CD14-positive monocyte (primary cell): ENCODE results near the gene C2. TPM values are rescaled to one million over a fixed set of nuclear protein-coding genes. Genes with fewer than 3 reads are reported as not detected.
"Not testable (repeated sequence)": the region's sequence is repeated elsewhere in the genome, so short reads cannot be mapped to it uniquely, and the experiment has no call there.

Source experiments
- DNase-seq, 3 donors: peaks; one replicate each; pipeline ENCODE4 v3.0.0-alpha.2; 2011 to 2022
- H2AFZ ChIP-seq: 2 replicates; pipeline ENCODE4 v1.6.0; 2012; ENCODE audit warnings: mild to moderate bottlenecking, low read depth, low read length, inconsistent platforms; ENCODE audit not compliant: insufficient read depth, poor library complexity, severe bottlenecking
- H3K27ac ChIP-seq, 2 donors: 1 replicate in 1 of 2; 2 replicates in 1 of 2; pipeline ENCODE4 v1.5.1; 2012 to 2013; ENCODE audit warnings: low read length in 2 of 2, control low read depth in 1 of 2, inconsistent platforms in 1 of 2, low read depth in 1 of 2, mild to moderate bottlenecking in 1 of 2
- H3K27me3 ChIP-seq, 2 donors: one replicate each; pipeline versions ENCODE4 v1.6.0 to v1.6.1; 2011 to 2013; ENCODE audit warnings: low read length in 2 of 2; ENCODE audit not compliant: control insufficient read depth in 2 of 2, insufficient read depth in 2 of 2
- H3K36me3 ChIP-seq, 2 donors: replicated peaks in 1 of 2; 1 replicate in 1 of 2; 2 replicates in 1 of 2; pipeline versions ENCODE4 v1.5.1 to v1.6.1; 2012 to 2013; ENCODE audit warnings: low read length in 2 of 2, control low read depth in 1 of 2, inconsistent platforms in 1 of 2, mild to moderate bottlenecking in 1 of 2; ENCODE audit not compliant: insufficient read depth in 2 of 2, control insufficient read depth in 1 of 2
- H3K4me1 ChIP-seq, 2 donors: 1 replicate in 1 of 2; 2 replicates in 1 of 2; pipeline versions ENCODE4 v1.5.1 to v1.6.1; 2012 to 2013; ENCODE audit warnings: low read length in 2 of 2, control low read depth in 1 of 2, inconsistent platforms in 1 of 2, mild to moderate bottlenecking in 1 of 2, moderate library complexity in 1 of 2; ENCODE audit not compliant: insufficient read depth in 2 of 2, control insufficient read depth in 1 of 2
- H3K4me2 ChIP-seq: replicated peaks from 2 replicates; pipeline ENCODE3; 2012; ENCODE audit warnings: low read length, moderate library complexity, mild to moderate bottlenecking; ENCODE audit not compliant: poor library complexity, severe bottlenecking; ENCODE audit errors: extremely low read depth
- H3K4me3 ChIP-seq, 3 experiments: fragments of 200-600 bp in 1 of 3; sonication (generic) in 1 of 3; replicated peaks in 1 of 3; 1 replicate in 2 of 3; 2 replicates in 1 of 3; pipeline ENCODE4 v1.5.1; 2011 to 2013; ENCODE audit warnings: low read length in 3 of 3, mild to moderate bottlenecking in 3 of 3, control low read depth in 2 of 3, low read depth in 2 of 3, inconsistent platforms in 1 of 3, moderate library complexity in 1 of 3
- H3K79me2 ChIP-seq: 2 replicates; pipeline ENCODE4 v1.6.0; 2012; ENCODE audit warnings: mild to moderate bottlenecking, control low read depth, inconsistent platforms, low read length, moderate library complexity; ENCODE audit not compliant: insufficient read depth
- H3K9ac ChIP-seq: 2 replicates; pipeline ENCODE4 v1.6.0; 2017; ENCODE audit warnings: low read length, mild to moderate bottlenecking; ENCODE audit not compliant: insufficient read depth, poor library complexity, severe bottlenecking
- H3K9me3 ChIP-seq, 2 donors: replicated peaks in 1 of 2; 1 replicate in 1 of 2; 2 replicates in 1 of 2; pipeline versions ENCODE4 v1.5.1 to v1.6.1; 2012 to 2013; ENCODE audit warnings: low read length in 2 of 2, control low read depth in 1 of 2; ENCODE audit not compliant: control insufficient read depth in 1 of 2, insufficient read depth in 1 of 2
- H4K20me1 ChIP-seq: 2 replicates; pipeline ENCODE4 v1.6.0; 2012; ENCODE audit warnings: mild to moderate bottlenecking, low read length, control low read depth, moderate library complexity; ENCODE audit not compliant: insufficient read depth
- H3K27ac Mint-ChIP-seq, 7 donors: one replicate each; pipeline ENCODE4 v1.8.0; 2020; ENCODE audit warnings: mild to moderate bottlenecking in 7 of 7, mixed read lengths in 7 of 7, moderate library complexity in 6 of 7, inconsistent platforms in 2 of 7
- H3K27me3 Mint-ChIP-seq, 3 donors: one replicate each; pipeline ENCODE4 v1.8.0; 2021 to 2022; ENCODE audit warnings: low read depth in 3 of 3, mild to moderate bottlenecking in 3 of 3, mixed read lengths in 3 of 3, moderate library complexity in 3 of 3, inconsistent platforms in 1 of 3
- H3K36me3 Mint-ChIP-seq, 2 donors: one replicate each; pipeline ENCODE4 v1.8.0; 2020; ENCODE audit warnings: mixed read lengths in 2 of 2, inconsistent platforms in 1 of 2, mild to moderate bottlenecking in 1 of 2
- H3K4me1 Mint-ChIP-seq: one replicate; pipeline ENCODE4 v1.8.0; 2020; ENCODE audit warnings: mild to moderate bottlenecking, mixed read lengths
- H3K4me3 Mint-ChIP-seq, 2 donors: one replicate each; pipeline ENCODE4 v1.8.0; 2020; ENCODE audit warnings: mild to moderate bottlenecking in 2 of 2, mixed read lengths in 2 of 2, moderate library complexity in 1 of 2
- H3K9me3 Mint-ChIP-seq, 7 donors: one replicate each; pipeline ENCODE4 v1.8.0; 2020 to 2022; ENCODE audit warnings: mixed read lengths in 7 of 7, mild to moderate bottlenecking in 6 of 7, moderate library complexity in 6 of 7, inconsistent platforms in 2 of 7
- WGBS: methylation state at CpG from one replicate; pipeline ENCODE4 v1.1.5; 2013; ENCODE audit warnings: missing lambda C conversion rate; ENCODE audit not compliant: insufficient coverage; 5-methylcytosine and 5-hydroxymethylcytosine counted together
- intact Hi-C, 2 donors: fragments of 100-400 bp; cut with micrococcal nuclease; formaldehyde crosslinking; loops; one replicate each; pipeline versions ENCODE4 v1.15.0 to v1.15.1; 2023
- polyA plus RNA-seq, 3 donors: library from polyadenylated mRNA; depleted of rRNA in 1 of 3; unstranded in 2 of 3; stranded (reverse) in 1 of 3; fragments of 300-500 nt in 2 of 3; fragments of >200 nt in 1 of 3; fragmentation: Illumina TruSeq in 2 of 3; gene quantifications; 1 replicate in 2 of 3; 2 replicates in 1 of 3; pipeline ENCODE4 v1.2.3, GENCODE V29; 2012 to 2021
- TF ChIP-seq, protein P1 (sequence below): fragments of 200-600 bp; IDR thresholded peaks from one replicate; pipeline ENCODE4 v1.8.0; 2022; ENCODE audit warnings: antibody characterized with exemption, mild to moderate bottlenecking

The C2 gene
- polyA plus RNA-seq, 3 donors, result 5.4 to 7.2 (median 6.5) TPM

DNA sequence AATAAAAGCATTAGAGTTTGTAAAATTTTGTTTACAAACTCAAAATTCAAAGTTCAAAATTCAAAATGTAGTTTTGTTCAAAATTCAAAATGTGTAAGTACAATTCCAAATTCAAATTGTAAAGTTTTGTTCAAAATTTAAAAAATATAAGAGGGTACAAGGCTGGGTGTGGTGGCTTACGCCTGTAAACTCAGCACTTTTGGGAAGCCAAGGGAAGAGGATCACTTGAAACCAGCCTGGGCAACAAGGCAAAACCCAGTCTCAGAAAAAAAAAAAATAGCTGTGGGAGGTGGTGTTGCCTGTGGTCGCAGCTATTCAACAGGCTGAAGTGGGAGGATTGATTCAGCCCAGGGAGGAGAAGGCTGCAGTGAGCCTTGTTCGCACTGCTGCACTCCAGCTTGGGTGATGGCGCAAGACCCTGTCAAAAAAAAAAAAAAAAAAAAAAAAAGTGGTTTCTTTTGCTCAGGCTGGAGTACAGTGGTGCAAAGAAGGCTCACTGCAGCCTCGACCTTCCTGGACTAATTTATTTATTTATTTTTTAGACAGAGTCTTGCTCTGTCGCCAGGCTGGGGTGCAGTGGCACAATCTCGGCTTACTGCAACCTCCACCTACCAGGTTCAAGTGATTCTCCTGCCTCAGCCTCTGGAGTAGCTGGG, 20.2 kb upstream of the C2 start:
- Mint-ChIP-seq H3K36me3 (peaks cover 0 to 3% of the 10 kb centered on the region in 2 donors), H3K9me3 (peaks cover 0 to 2% (median 0%) of the 10 kb centered on the region in 7 donors), H3K4me1 (peaks cover 24% of the 10 kb centered on the region), H3K27me3 (peaks cover 8 to 29% (median 15%) of the 10 kb centered on the region in 3 donors), H3K4me3 (peak overlapping the region in 1 of 2 donors; percentile 67), H3K27ac (no peak overlapping the region)
- no peaks in the 10 kb centered on the region for H4K20me1 ChIP-seq
- no peaks in the 10 kb centered on the region for H3K9me3 ChIP-seq
- DNase-seq, result no peak
- 17% methylated on average over 4 of the region's 7 CpGs for WGBS
- peak overlapping the region; percentile 14 for H3K4me2 ChIP-seq
- H2AFZ ChIP-seq, result no peak overlapping the region
- intact Hi-C loops, result loop anchor here in 1 of 2 donors (5.0 kb wide), 1 partner anchor 35 kb away; no protein-coding TSS in a partner anchor
- H3K27ac ChIP-seq, result no peak overlapping the region
- H3K79me2 ChIP-seq, result no peaks in the 10 kb centered on the region
- peaks cover 15 to 17% of the 10 kb centered on the region in 2 donors for H3K4me1 ChIP-seq
- no peaks in the 10 kb centered on the region for H3K36me3 ChIP-seq
- TF ChIP-seq, protein P1, sequence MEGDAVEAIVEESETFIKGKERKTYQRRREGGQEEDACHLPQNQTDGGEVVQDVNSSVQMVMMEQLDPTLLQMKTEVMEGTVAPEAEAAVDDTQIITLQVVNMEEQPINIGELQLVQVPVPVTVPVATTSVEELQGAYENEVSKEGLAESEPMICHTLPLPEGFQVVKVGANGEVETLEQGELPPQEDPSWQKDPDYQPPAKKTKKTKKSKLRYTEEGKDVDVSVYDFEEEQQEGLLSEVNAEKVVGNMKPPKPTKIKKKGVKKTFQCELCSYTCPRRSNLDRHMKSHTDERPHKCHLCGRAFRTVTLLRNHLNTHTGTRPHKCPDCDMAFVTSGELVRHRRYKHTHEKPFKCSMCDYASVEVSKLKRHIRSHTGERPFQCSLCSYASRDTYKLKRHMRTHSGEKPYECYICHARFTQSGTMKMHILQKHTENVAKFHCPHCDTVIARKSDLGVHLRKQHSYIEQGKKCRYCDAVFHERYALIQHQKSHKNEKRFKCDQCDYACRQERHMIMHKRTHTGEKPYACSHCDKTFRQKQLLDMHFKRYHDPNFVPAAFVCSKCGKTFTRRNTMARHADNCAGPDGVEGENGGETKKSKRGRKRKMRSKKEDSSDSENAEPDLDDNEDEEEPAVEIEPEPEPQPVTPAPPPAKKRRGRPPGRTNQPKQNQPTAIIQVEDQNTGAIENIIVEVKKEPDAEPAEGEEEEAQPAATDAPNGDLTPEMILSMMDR, result no peak
- H3K9ac ChIP-seq, result no peak overlapping the region
- H3K27me3 ChIP-seq, result no peaks in the 10 kb centered on the region
- H3K4me3 ChIP-seq, result no peak overlapping the region

DNA sequence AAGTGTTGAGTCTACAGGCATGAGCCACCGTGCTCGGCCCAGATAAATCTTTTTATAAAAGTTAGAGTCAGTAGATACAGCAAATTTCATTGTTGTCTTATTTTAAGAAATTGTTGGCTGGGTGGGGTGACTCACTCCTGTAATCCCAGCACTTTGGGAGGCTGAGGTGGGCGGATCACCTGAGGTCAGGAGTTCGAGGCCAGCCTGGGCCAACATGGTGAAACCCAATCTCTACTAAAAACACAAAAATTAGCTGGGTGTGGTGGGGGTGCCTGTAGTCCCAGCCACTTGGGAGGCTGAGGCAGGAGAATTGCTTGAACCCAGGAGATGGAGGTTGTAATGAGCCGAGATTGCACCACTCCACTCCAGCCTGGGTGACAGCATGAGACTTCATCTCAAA, 19.3 kb upstream of the C2 start:
- H3K4me3 ChIP-seq, H3K36me3 ChIP-seq, H3K4me3 Mint-ChIP-seq, H4K20me1 ChIP-seq, H3K36me3 Mint-ChIP-seq, H3K27me3 ChIP-seq, H3K27ac ChIP-seq, H3K9ac ChIP-seq, H3K4me2 ChIP-seq, H3K9me3 ChIP-seq, DNase-seq, H3K9me3 Mint-ChIP-seq, H2AFZ ChIP-seq, H3K4me1 ChIP-seq, H3K79me2 ChIP-seq: not testable (repeated sequence)
- 100% methylated on average over 2 of the region's 5 CpGs for WGBS
- Mint-ChIP-seq H3K27me3 (peaks cover 4 to 23% (median 12%) of the 10 kb centered on the region in 3 donors), H3K4me1 (peaks cover 15% of the 10 kb centered on the region), H3K27ac (peak overlapping the region in 1 of 7 donors; percentile 69)
- intact Hi-C loops, result loop anchor here in 1 of 2 donors (5.0 kb wide), 1 partner anchor 34 kb away; no protein-coding TSS in a partner anchor
